NCI-H2227 (cell line): ENCODE measurements around the gene ENTPD6.
"Not testable (repeated sequence)": the region's sequence is repeated elsewhere in the genome, so short reads cannot be mapped to it uniquely, and the experiment has no call there.

Source experiments
- DNase-seq: peaks from one replicate; lab custom pipeline; 2025; ENCODE audit not compliant: unreplicated experiment; lab: John Stamatoyannopoulos, UW

The ENTPD6 gene

GRCh38 chr20:25239387-25240370 is 44.2 kb downstream of the ENTPD6 start:
- no peak for DNase-seq

- not testable (repeated sequence) for DNase-seq
Observed at GRCh38 chr20:25240851-25241658, 45.5 kb downstream of the ENTPD6 start.

- not testable (repeated sequence) for DNase-seq
Observed at GRCh38 chr20:25241659-25241955, 46.1 kb downstream of the ENTPD6 start.

GRCh38 chr20:25242231-25242630 is 46.7 kb downstream of the ENTPD6 start:
- DNase-seq, result peak; percentile 51

- no peak for DNase-seq
Observed at GRCh38 chr20:25243416-25243979, 48.0 kb downstream of the ENTPD6 start.

- DNase-seq, result no peak
Observed at GRCh38 chr20:25244976-25245375, 49.5 kb downstream of the ENTPD6 start.

GRCh38 chr20:25245461-25245860 is 49.9 kb downstream of the ENTPD6 start:
- no peak for DNase-seq

GRCh38 chr20:25246182-25246999 is 50.9 kb downstream of the ENTPD6 start:
- DNase-seq, result no peak

- peak; percentile 68 for DNase-seq
Observed at GRCh38 chr20:25247000-25247517, 51.5 kb downstream of the ENTPD6 start.

- DNase-seq, result peak; percentile 68
Observed at GRCh38 chr20:25247518-25247955, 52.0 kb downstream of the ENTPD6 start.

- peak; percentile 88 for DNase-seq
Observed at GRCh38 chr20:25247956-25248785, 52.7 kb downstream of the ENTPD6 start, which contains the start of gene PYGB. Gene PYGB, plus strand, starts transcription at chr20:25248085. Its CDS starts 94 bp downstream, at chr20:25248179.

GRCh38 chr20:25248786-25249172 is 53.3 kb downstream of the ENTPD6 start:
- no peak for DNase-seq

GRCh38 chr20:25249198-25249931 is 53.9 kb downstream of the ENTPD6 start:
- peak; percentile 21 for DNase-seq

GRCh38 chr20:25250508-25250907 is 55.0 kb downstream of the ENTPD6 start:
- DNase-seq, result no peak

GRCh38 chr20:25251019-25251418 is 55.5 kb downstream of the ENTPD6 start:
- no peak for DNase-seq

- no peak for DNase-seq
Observed at GRCh38 chr20:25251558-25251957, 56.0 kb downstream of the ENTPD6 start.

- DNase-seq, result no peak
Observed at GRCh38 chr20:25252230-25252651, 56.7 kb downstream of the ENTPD6 start.

GRCh38 chr20:25252686-25253421 is 57.3 kb downstream of the ENTPD6 start:
- no peak for DNase-seq
